NK-92 (cell line): ENCODE measurements around the gene ABAT.
"Not testable (repeated sequence)": the region's sequence is repeated elsewhere in the genome, so short reads cannot be mapped to it uniquely, and the experiment has no call there.

Experiments used
- DNase-seq: peaks from one replicate; lab custom pipeline; 2025; ENCODE audit not compliant: unreplicated experiment; lab: John Stamatoyannopoulos, UW

Gene ABAT

DNA sequence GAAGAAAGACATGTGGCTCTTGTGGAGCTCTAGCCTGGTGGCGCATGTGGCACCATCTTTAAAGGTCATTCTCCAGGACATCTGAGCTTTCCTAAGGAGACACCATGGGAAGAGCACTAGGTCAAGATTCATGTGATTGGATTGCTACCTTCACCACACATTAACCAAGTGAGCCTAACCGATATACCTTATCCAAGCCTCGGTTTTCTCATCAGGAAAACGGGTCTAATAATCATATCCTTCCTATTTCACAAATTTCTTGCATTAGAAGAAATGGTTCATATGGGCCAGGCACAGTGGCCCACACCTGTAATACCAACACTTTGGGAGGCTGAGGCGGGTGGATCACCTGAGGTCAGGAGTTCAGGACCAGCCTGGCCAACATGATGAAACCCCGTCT is 64.7 kb downstream of the ABAT start:
- DNase-seq, result no peak

DNA sequence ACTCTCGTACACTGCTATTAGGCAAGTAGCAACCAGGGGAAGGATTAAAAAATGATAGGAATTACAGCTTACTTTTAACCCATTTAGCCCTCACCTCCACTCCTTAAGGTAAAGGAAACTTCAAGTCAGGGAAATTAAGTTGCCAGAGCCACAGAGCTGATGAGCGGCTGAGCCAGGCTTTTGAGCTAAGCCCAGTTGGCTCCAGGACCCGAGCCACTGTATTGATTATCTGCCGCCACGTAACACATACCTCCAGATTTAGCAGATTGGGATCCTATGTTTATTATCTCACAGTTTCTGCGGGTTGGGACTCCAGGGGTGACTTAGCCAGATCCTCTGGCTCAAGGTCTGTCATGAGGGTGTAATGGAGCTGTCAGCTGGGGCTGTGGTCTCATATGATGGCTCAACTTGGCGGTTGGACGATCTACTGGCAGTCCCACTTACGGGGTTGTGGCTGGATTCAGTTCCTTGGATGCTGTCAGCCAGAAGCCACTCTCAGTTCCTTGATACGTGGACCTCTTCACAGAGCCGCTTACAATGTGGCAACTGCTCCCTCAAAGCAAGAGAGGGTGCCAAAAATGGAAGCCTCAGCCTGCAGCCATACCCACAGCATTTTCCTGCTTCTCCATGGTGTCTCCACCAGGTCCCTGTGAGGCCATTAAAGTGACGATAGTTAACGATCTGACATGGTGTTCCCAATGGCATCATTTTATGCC is 65.7 kb downstream of the ABAT start:
- no peak for DNase-seq

DNA sequence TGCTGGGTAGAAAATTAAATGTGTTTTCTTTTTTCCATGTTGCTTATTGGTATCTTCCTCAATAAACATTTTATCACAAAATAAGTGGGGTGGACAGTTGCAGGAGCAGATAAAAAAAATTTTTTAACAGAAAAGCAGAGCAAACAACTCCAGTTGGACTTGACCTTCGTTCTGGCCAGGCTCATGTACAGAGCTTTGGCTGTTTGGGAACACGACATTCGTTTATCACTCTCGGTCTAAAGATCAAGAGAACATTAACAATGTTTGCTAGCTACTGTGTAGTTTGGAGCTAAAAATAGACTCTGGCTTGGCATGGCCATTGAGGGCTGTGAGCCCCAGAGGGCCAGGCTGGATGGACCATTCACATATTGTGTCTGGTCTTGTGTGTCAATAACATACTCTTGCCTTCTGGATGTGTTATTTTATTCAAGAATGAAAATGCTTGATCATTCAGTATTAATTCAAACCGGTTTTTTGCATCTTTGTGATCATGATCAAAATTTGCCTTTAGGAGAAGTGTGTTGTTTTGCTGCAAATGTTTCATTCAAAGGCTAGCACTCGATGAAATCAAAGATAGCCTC is 66.4 kb downstream of the ABAT start:
- DNase-seq, result no peak

DNA sequence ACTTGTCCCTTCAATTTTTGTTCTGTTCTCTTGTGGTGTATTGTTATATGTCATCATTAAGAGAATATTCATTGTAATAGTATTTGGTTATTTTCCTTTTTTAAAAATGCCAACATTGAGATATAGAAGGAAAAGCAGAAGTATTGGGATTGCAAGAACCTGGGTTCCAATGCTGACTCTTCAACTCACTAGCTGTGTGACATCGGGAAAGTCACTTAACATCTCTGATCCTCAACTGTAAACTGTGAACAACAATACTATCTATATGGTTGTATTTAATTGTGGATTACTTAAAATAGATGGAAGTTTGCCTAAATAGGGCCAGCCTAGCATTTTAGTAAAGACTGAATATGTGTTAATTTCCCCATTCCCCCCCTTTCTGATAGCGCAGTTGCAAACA is 67.2 kb downstream of the ABAT start:
- no peak for DNase-seq

GRCh38 chr16:8742068-8742467 is 67.7 kb downstream of the ABAT start:
- no peak for DNase-seq

GRCh38 chr16:8748944-8749343 is 74.5 kb downstream of the ABAT start:
- DNase-seq, result not testable (repeated sequence)

DNA sequence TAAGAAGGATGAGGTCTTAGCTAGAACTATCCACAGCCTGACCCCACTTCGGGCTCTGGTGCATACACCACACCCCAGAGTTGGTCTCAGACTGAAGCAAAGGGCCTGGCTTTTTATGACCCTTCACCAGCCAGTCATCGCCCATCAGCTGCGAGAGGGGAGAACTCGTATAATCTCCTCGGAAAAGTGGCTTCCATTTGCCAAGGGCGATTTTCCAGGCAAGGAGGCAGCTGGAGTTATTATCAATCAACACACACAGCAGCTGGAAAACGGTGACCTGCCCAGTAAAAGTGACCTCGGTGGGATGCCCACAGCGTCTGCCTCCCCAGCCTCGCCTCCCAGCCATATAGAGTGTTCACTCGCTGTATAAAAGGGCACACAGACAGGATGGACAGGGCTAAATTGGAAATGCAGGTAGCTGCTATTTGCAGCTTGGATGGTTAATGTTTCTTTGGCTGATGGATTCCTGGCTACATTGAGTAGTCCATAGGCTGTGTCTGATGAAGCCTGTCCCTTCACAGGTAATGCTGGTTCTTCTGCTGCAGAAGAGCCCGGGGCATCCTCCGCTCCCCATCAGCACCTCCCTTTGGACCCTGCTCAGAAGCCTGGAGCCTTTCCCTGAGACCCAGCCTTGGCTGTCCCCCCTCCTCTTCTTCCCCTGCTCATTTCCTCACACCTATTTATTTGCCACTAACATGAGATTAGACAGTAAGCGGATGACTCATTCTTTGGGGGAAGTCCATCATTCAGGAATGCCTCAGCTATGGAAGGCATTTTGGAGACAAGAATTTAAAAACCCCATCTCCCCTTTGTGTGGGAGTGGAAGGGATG is 77.3 kb downstream of the ABAT start:
- no peak for DNase-seq

- DNase-seq, result no peak
These were observed 78.3 kb downstream of the ABAT start for GRCh38 chr16:8752706-8753105.

GRCh38 chr16:8753416-8754054 is 79.1 kb downstream of the ABAT start:
- DNase-seq, result no peak

- no peak for DNase-seq
These were observed 82.3 kb downstream of the ABAT start for GRCh38 chr16:8756755-8757154.

GRCh38 chr16:8758022-8758421 is 83.6 kb downstream of the ABAT start:
- DNase-seq, result no peak

DNA sequence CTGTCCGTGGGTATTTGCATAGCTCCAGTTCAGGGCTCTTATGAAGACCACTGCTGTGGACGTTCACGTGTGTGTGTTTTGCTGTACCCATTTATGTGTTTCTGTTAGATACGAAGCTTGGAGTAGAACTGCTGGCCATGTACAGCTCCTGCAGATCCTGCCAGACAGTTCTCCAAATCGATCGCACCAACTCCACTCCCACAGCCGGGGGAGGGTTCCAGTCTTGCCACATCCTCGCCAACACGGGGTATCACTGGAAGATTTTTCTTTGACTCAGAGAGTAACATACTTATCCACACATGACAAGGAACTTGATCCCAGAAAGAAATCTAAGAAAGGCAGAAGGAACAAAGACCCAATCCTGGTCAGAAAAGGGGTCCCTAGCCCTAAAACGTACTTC is 85.6 kb downstream of the ABAT start:
- DNase-seq, result no peak

DNA sequence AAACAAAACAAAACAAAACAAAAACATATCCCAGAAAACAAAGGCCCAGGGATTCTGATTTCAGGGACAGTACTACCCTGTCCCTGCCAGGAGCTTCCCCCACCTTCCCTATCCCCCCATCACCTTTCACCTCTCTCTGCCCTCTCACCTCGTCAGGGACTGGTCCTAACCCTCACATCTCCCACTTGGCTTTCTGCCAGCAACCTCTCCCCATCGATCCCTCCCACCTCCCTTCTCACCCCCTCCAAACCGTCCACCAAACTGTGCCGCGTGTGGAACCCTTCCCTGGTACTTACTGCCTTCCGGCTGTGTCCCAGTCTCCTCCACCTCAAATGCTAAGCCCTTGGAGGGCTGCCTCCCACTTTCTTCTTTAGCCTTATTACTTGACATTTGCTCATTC is 86.7 kb downstream of the ABAT start:
- no peak for DNase-seq

GRCh38 chr16:8762254-8762653 is 87.8 kb downstream of the ABAT start:
- DNase-seq, result no peak

- no peak for DNase-seq
These were observed 88.7 kb downstream of the ABAT start for GRCh38 chr16:8763083-8763482.

- DNase-seq, result no peak
These were observed 89.5 kb downstream of the ABAT start for GRCh38 chr16:8763899-8764298.

DNA sequence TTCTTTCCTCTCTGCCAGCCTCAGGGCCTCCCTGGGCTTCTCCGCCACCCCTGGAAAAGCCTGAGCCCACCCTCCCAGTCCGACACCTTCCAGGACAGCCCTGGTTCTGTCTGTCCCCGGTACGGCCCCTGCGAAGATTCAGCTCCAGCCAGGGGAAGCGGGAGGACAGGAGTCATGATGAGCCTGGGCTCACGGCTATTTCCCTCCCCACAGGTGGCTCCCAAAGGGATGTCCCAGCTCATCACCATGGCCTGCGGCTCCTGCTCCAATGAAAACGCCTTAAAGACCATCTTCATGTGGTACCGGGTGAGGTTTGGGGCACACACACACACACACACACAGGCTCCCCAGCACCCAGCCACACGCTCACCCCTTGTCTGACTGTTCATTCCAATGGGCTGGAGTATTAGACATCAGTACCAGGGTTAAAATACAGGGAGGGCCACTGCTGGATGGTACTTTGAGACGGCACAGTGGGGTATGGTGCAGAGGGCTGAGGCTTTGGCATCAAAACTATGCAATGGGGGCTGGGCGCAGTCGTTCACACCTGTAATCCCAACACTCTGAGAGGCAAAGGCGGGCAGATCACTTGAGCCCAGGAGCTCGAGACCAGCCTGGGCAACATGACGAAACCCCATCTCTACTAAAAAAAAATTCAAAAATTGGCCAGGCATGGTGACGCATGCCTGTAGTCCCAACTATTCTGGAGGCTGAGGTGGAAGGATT is 90.3 kb downstream of the ABAT start:
- no peak for DNase-seq

- DNase-seq, result no peak
These were observed 92.8 kb downstream of the ABAT start for GRCh38 chr16:8767176-8767575.

DNA sequence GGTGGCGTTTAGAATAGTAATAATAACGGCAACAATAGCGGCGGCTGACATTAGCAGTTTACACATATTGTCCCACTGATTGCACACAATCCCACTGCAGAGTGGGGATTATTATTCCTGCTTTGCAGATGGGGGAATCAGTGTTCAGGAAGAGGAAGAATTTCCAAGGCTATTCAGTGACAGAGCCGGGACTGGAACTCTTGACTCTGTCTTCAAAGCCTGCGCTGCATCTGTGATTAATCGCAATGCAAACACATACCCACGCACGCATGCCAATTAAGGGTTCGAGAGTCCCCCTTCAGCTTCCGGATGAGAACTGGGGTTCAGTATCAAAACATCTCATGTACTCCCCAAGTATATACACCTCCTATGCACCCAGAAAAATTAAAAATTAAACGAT is 93.9 kb downstream of the ABAT start:
- no peak for DNase-seq

DNA sequence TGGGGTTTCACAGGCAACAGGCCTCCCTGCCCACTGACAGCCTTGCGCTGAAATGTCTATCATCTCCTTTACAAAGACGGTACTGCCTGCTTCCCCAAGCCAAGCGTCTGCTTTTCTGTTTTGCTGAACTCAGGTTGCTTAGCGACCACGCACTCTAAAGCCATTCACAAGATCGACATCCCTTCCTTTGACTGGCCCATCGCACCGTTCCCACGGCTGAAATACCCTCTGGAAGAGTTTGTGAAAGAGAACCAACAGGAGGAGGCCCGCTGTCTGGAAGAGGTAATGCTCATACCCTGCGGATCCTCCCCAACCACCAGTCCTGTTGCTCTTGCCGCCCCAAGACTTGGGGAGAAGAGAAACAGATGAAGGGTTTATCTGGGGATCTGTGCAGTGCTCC is 94.3 kb downstream of the ABAT start:
- DNase-seq, result no peak

DNA sequence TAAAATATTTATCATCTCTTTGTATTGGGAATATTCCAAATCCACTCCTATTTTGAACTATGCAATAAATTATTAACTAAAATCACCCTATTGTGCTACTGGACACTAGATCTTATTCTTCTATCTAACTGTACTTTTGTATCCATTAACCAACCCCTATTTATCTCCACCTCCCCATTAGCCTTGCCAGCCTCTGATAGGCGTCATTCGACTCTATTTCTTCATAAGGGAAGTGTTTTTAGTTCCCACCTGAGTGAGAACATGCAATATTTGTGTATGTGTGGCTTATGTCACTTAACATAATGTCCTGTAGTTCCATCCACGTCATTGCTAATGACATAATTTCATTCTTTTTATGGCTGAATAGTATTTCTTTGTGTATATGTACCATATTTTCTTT is 99.1 kb downstream of the ABAT start:
- DNase-seq, result no peak
